Spleen (tissue), 11 donors: ENCODE results near the gene EP400. TPM values are rescaled to one million over a fixed set of nuclear protein-coding genes. Genes with fewer than 3 reads are reported as not detected.

Source experiments
- DNase-seq: peaks from one replicate; pipeline ENCODE4 v3.0.0-alpha.2; 2020
- H3K27ac ChIP-seq, 8 donors: fragments of 200-600 bp; sonication (generic) in 7 of 8; 1 replicate in 4 of 8; 2 replicates in 4 of 8; pipeline versions ENCODE4 v1.5.0 to v1.8.0; 2016 to 2021; ENCODE audit warnings: inconsistent platforms in 4 of 8, mild to moderate bottlenecking in 4 of 8, moderate library complexity in 1 of 8
- H3K27me3 ChIP-seq, 7 donors: fragments of 200-600 bp; sonication (generic) in 6 of 7; replicated peaks in 1 of 7; 1 replicate in 4 of 7; 2 replicates in 3 of 7; pipeline versions ENCODE4 v1.5.0 to v1.8.0; 2016 to 2021; ENCODE audit warnings: inconsistent platforms in 3 of 7, mild to moderate bottlenecking in 1 of 7
- H3K36me3 ChIP-seq, 6 donors: fragments of 200-600 bp; sonication (generic) in 5 of 6; 1 replicate in 4 of 6; 2 replicates in 2 of 6; pipeline versions ENCODE4 v1.5.0 to v1.8.0; 2016 to 2021; ENCODE audit warnings: inconsistent platforms in 2 of 6
- H3K4me1 ChIP-seq, 6 donors: fragments of 200-600 bp; sonication (generic) in 5 of 6; 1 replicate in 3 of 6; 2 replicates in 3 of 6; pipeline versions ENCODE4 v1.5.0 to v1.8.0; 2016 to 2021; ENCODE audit warnings: inconsistent platforms in 3 of 6
- H3K4me3 ChIP-seq, 8 donors: fragments of 200-600 bp; sonication (generic) in 7 of 8; 1 replicate in 4 of 8; 2 replicates in 4 of 8; pipeline versions ENCODE4 v1.5.0 to v1.8.0; 2016 to 2021; ENCODE audit warnings: inconsistent platforms in 4 of 8, mild to moderate bottlenecking in 4 of 8, moderate library complexity in 2 of 8
- H3K9me3 ChIP-seq, 8 donors: fragments of 200-600 bp; sonication (generic) in 7 of 8; 1 replicate in 4 of 8; 2 replicates in 4 of 8; pipeline versions ENCODE4 v1.5.0 to v1.8.0; 2016 to 2021; ENCODE audit warnings: inconsistent platforms in 4 of 8
- POLR2A ChIP-seq, 3 donors: fragments of 450-650 bp; IDR thresholded peaks; one replicate each; pipeline ENCODE4 v1.5.1; 2017; ENCODE audit warnings: antibody characterized with exemption in 3 of 3, mild to moderate bottlenecking in 1 of 3
- POLR2AphosphoS5 ChIP-seq, 3 donors: sonication (generic); formaldehyde crosslinking; IDR thresholded peaks; one replicate each; pipeline ENCODE4 v1.5.1; 2017; ENCODE audit warnings: antibody characterized with exemption in 3 of 3
- WGBS, 5 donors: extraction: QIAGEN DNeasy Blood & Tissue Kit in 3 of 5; methylation state at CpG; one replicate each; pipeline versions ENCODE4 v1.1.5 to v1.1.7; 2013 to 2018; 5-methylcytosine and 5-hydroxymethylcytosine counted together
- intact Hi-C: fragments of 100-400 bp; cut with DNase I; formaldehyde crosslinking; loops from one replicate; pipeline ENCODE4 v1.15.0; 2023; ENCODE audit warnings: low total_unique reads
- polyA plus RNA-seq, 3 donors: library from polyadenylated mRNA; stranded (reverse); fragments of 200-250 nt; gene quantifications; one replicate each; pipeline ENCODE4 v1.2.1, GENCODE V29; 2013
- total RNA-seq, 7 donors: library from RNA; depleted of rRNA in 3 of 7; stranded (reverse); fragments of >200 nt in 3 of 7; fragmentation: NEBNext Ultra II Directional in 4 of 7; extraction: Animal tissue kit (Norgen Biotek cat#: 25700) in 4 of 7; gene quantifications; one replicate each; pipeline versions ENCODE4 v1.1.0 to v1.2.1, GENCODE V29; 2016 to 2021
- TF ChIP-seq, protein P1 (sequence below), 11 experiments: fragments of 200-600 bp in 7 of 11; fragments of 450-650 bp in 4 of 11; sonication (generic) in 4 of 11; IDR thresholded peaks in 8 of 11; conservative IDR thresholded peaks in 3 of 11; 1 replicate in 7 of 11; 2 replicates in 4 of 11; pipeline versions ENCODE4 v1.4.0 to v1.8.0; 2016 to 2021; ENCODE audit warnings: antibody characterized with exemption in 11 of 11, inconsistent platforms in 4 of 11, mild to moderate bottlenecking in 1 of 11
- donor health status: healthy with polysubstance abuse.
- donor health status: DM: no; HTN: no; CAD: no; lungs with moderate emphysema.
- donor health status: DM: no; HTN: no; CAD: no.
- donor health status: Bipolar disorder and iron deficiency.
- donor health status: healthy.
- donor health status: DM: no; HTN: no; CAD: no.
- donor health status: DM: yes; HTN: yes; CAD: no.

Gene EP400
- total and polyA plus RNA-seq, 10 donors = 11.8 to 70.2 (median 45.6) TPM

DNA sequence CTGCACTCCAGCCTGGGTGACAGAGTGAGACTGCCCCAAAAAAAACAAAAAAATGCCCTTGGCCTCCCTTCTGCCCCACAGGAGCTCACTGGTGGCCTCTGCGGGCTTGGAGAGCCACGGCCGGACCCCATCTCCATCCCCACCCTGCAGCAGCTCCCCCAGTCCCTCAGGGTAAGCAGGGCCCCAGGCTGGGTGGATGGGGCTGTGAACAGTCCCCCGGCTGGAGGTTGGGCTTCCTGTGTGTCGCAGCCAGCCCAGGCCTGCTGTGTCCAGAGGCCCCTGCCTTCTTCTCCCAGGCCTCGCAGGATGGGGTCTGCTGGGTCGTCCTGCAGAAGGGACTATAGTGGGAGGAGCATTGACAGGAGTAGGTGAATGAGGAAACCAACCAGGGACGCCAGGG lies 36.1 kb upstream of the EP400 start:
- 84 to 95% (median 88%) methylated on average over 3 to 8 of the region's 8 CpGs for WGBS, 5 donors
- H3K4me1 ChIP-seq = peaks cover 5 to 30% (median 15%) of the 10 kb centered on the region in 6 donors
- TF ChIP-seq POLR2A (IDR thresholded peaks at IDR 0.05) (no peak), POLR2AphosphoS5 (IDR thresholded peaks at IDR 0.05) (no peak)
- TF ChIP-seq, protein P1, sequence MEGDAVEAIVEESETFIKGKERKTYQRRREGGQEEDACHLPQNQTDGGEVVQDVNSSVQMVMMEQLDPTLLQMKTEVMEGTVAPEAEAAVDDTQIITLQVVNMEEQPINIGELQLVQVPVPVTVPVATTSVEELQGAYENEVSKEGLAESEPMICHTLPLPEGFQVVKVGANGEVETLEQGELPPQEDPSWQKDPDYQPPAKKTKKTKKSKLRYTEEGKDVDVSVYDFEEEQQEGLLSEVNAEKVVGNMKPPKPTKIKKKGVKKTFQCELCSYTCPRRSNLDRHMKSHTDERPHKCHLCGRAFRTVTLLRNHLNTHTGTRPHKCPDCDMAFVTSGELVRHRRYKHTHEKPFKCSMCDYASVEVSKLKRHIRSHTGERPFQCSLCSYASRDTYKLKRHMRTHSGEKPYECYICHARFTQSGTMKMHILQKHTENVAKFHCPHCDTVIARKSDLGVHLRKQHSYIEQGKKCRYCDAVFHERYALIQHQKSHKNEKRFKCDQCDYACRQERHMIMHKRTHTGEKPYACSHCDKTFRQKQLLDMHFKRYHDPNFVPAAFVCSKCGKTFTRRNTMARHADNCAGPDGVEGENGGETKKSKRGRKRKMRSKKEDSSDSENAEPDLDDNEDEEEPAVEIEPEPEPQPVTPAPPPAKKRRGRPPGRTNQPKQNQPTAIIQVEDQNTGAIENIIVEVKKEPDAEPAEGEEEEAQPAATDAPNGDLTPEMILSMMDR (IDR thresholded peaks at IDR 0.05 in 8 of 11, conservative IDR thresholded peaks at IDR 0.05 in 3 of 11) = no peak
- no peak for DNase-seq
- no peak overlapping the region for H3K27ac ChIP-seq
- H3K4me3 ChIP-seq = no peak overlapping the region
- H3K27me3 ChIP-seq = no peaks in the 10 kb centered on the region
- H3K9me3 ChIP-seq = no peaks in the 10 kb centered on the region
- intact Hi-C loops = no loop called here
- peaks cover 0 to 99% (median 87%) of the 10 kb centered on the region in 6 donors for H3K36me3 ChIP-seq

DNA sequence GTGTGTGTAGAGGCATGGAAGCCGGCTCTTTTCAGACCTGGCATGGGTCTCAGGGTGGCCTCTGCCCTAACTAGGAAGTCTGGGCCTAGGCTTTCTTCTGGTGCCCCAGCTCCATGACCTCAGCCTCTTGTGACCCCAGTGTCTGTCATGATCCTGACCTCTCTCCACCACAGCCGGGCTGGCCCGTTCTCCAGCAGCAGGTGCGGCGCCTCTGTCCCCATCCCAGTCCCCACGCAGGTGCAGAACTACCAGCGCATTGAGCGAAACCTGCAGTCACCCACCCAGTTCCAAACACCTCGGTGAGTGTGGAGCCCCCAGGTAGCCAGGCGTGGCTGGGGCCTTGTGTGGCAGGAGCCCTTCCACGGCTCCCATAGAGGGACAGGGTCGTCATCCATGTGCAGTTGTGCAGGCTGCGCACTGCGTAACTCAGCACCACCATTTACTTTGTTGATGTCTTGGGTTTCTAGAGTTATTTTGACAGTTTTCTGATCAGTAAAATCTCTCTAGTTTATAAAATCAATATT lies 35.5 kb upstream of the EP400 start:
- Histone ChIP-seq H3K27me3 (no peaks in the 10 kb centered on the region), H3K4me1 (peaks cover 5 to 30% (median 15%) of the 10 kb centered on the region in 6 donors), H3K4me3 (no peak overlapping the region), H3K27ac (no peak overlapping the region), H3K9me3 (no peaks in the 10 kb centered on the region), H3K36me3 (peaks cover 0 to 98% (median 84%) of the 10 kb centered on the region in 6 donors)
- peak in 1 of 3 donors; percentile 8 for TF ChIP-seq POLR2AphosphoS5 (IDR thresholded peaks at IDR 0.05)
- TF ChIP-seq, protein P1 (IDR thresholded peaks at IDR 0.05 in 8 of 11, conservative IDR thresholded peaks at IDR 0.05 in 3 of 11) = no peak
- no peak for DNase-seq
- intact Hi-C loops = no loop called here
- 92 to 97% (median 96%) methylated on average over 5 to 14 of the region's 14 CpGs for WGBS, 5 donors

DNA sequence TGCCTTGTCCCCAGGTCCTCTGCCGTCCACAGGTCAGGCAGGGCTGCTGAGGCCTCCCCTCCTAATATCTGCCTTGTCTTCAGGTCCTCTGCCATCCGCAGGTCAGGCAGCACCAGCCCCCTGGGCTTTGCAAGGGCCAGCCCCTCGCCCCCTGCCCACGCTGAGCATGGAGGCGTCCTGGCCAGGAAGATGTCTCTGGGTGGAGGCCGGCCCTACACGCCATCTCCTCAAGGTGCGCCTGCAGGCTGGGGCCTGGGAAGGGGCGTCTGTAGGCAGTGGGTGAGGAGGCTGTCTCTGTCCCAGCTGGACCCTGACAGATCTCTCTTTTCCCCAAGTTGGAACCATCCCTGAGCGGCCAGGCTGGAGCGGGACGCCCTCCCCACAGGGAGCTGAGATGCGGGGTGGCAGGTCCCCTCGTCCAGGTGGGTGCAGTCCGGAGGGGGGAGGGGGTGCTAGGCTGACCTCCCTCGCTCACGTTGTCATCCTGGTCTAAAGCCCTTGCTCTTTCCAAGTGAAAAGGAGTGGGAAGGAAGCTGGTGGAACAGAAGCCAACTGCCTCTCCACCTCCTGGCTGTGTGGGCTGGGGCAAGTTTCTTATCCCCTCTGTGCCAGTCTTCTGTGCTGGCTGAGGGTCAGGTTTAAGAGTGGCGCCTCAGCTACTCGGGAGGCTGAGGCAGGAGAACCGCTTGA lies 34.6 kb upstream of the EP400 start:
- no peak for DNase-seq
- WGBS, 5 donors = 90 to 97% (median 95%) methylated on average over 17 to 20 of the region's 20 CpGs
- no peaks in the 10 kb centered on the region for H3K27me3 ChIP-seq
- peaks cover 5 to 30% (median 15%) of the 10 kb centered on the region in 6 donors for H3K4me1 ChIP-seq
- intact Hi-C loops = no loop called here
- H3K36me3 ChIP-seq = peaks cover 0 to 98% (median 84%) of the 10 kb centered on the region in 6 donors
- no peak overlapping the region for H3K27ac ChIP-seq
- H3K4me3 ChIP-seq = no peak overlapping the region
- no peaks in the 10 kb centered on the region for H3K9me3 ChIP-seq
- TF ChIP-seq POLR2AphosphoS5 (IDR thresholded peaks at IDR 0.05) (peak in 2 of 3 donors; percentile 10 to 31), POLR2A (IDR thresholded peaks at IDR 0.05) (no peak)

DNA sequence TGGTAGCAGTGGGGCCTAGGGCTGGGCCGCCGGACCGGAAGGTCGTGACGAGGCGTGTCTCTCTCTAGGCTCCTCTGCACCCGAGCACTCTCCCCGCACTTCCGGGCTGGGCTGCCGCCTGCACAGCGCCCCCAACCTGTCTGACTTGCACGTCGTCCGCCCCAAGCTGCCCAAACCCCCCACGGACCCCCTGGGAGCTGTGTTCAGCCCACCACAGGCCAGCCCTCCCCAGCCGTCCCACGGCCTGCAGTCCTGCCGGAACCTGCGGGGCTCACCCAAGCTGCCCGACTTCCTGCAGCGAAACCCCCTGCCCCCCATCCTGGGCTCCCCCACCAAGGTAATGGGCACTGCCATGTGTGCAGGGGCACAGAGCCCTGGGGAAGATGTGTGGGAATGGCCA lies 33.9 kb upstream of the EP400 start:
- H3K4me1 ChIP-seq = peaks cover 5 to 23% (median 15%) of the 10 kb centered on the region in 6 donors
- H3K4me3 ChIP-seq = no peak overlapping the region
- WGBS, 5 donors = 88 to 96% (median 96%) methylated on average over 15 to 21 of the region's 21 CpGs
- intact Hi-C loops = no loop called here
- no peaks in the 10 kb centered on the region for H3K27me3 ChIP-seq
- no peak for DNase-seq
- no peaks in the 10 kb centered on the region for H3K9me3 ChIP-seq
- no peak for TF ChIP-seq POLR2AphosphoS5 (IDR thresholded peaks at IDR 0.05)
- TF ChIP-seq POLR2A (IDR thresholded peaks at IDR 0.05) = no peak
- TF ChIP-seq, protein P1 (IDR thresholded peaks at IDR 0.05 in 8 of 11, conservative IDR thresholded peaks at IDR 0.05 in 3 of 11) = no peak
- peaks cover 0 to 98% (median 83%) of the 10 kb centered on the region in 6 donors for H3K36me3 ChIP-seq
- H3K27ac ChIP-seq = no peak overlapping the region
